ENCODE data around the gene TMEFF1. TPM values are rescaled to one million over a fixed set of nuclear protein-coding genes. Genes with fewer than 3 reads are reported as not detected.

Gene TMEFF1
- total RNA-seq, 4 donors from 2014 or later: 0.10 to 1.1 (median 0.81) TPM; not detected in 1

DNA sequence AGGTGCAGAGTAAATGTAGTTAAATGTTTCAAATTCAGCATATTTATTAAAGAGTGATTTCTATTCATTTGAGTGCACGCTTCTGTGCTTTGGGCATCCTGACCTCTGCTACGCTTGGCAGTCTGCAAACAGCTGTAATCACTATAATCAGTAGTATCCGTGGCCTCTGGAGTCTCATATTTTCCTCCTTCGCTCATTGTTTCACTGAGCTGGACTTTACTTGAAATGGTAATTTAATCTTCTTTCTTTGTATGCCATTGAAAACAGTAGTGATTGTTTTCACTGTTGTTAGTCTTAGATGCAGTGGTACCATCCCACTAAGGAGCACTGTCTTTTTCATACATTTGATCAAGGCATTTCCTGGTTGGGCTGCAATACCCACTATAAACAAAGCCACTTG lies 61.5 kb downstream of the TMEFF1 start:
- Histone ChIP-seq H3K27ac (no peak overlapping the region), H3K36me3 (peaks cover 0 to 3% of the 10 kb centered on the region in 2 donors), H3K4me3 (no peak overlapping the region), H3K4me1 (no peaks in the 10 kb centered on the region), H3K27me3 (no peaks in the 10 kb centered on the region), H3K9me3 (no peaks in the 10 kb centered on the region)
- 76 to 86% methylated on average over 4 of the region's 4 CpGs for WGBS, 2 donors (ENCODE audit: low coverage in 1 of 2)
- no peak for ATAC-seq
- TF ChIP-seq POLR2AphosphoS5 (IDR thresholded peaks at IDR 0.05) (no peak), POLR2A (IDR thresholded peaks at IDR 0.05) (no peak), EP300 (IDR thresholded peaks at IDR 0.05) (no peak)
- TF ChIP-seq, protein P1, sequence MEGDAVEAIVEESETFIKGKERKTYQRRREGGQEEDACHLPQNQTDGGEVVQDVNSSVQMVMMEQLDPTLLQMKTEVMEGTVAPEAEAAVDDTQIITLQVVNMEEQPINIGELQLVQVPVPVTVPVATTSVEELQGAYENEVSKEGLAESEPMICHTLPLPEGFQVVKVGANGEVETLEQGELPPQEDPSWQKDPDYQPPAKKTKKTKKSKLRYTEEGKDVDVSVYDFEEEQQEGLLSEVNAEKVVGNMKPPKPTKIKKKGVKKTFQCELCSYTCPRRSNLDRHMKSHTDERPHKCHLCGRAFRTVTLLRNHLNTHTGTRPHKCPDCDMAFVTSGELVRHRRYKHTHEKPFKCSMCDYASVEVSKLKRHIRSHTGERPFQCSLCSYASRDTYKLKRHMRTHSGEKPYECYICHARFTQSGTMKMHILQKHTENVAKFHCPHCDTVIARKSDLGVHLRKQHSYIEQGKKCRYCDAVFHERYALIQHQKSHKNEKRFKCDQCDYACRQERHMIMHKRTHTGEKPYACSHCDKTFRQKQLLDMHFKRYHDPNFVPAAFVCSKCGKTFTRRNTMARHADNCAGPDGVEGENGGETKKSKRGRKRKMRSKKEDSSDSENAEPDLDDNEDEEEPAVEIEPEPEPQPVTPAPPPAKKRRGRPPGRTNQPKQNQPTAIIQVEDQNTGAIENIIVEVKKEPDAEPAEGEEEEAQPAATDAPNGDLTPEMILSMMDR (IDR thresholded peaks at IDR 0.05): no peak

DNA sequence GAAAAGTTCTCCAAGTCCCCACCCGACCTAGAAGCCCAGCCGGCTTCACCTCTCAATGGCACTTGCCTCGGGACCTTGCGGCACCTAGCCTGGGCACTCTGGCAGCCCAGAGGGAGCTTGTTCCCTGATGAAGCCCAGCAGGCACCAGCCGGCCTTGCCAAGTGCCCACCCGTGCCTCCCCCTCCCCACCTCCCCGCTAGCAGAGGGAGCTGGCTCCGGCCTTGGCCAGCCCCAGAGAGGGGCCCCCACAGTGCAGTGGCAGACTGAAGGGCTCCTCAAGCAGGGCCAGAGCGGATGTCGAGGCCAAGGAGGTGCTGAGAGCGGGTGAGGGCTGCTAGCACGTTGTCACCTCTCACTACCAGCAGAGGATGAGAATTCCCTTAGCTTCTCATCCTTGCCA lies 67.4 kb downstream of the TMEFF1 start:
- WGBS, 2 donors (ENCODE audit: low coverage in 1 of 2): 92 to 100% methylated on average over 2 to 5 of the region's 12 CpGs
- Histone ChIP-seq H3K36me3 (peaks cover 0 to 7% of the 10 kb centered on the region in 2 donors), H3K9me3 (no peaks in the 10 kb centered on the region), H3K4me1 (no peaks in the 10 kb centered on the region), H3K27me3 (no peaks in the 10 kb centered on the region), H3K27ac (no peak overlapping the region), H3K4me3 (no peak overlapping the region)
- no peak for ATAC-seq
- TF ChIP-seq POLR2A (IDR thresholded peaks at IDR 0.05): no peak
- TF ChIP-seq POLR2AphosphoS5 (IDR thresholded peaks at IDR 0.05): no peak
- TF ChIP-seq EP300 (IDR thresholded peaks at IDR 0.05): no peak
- TF ChIP-seq, protein P1 (IDR thresholded peaks at IDR 0.05): no peak

DNA sequence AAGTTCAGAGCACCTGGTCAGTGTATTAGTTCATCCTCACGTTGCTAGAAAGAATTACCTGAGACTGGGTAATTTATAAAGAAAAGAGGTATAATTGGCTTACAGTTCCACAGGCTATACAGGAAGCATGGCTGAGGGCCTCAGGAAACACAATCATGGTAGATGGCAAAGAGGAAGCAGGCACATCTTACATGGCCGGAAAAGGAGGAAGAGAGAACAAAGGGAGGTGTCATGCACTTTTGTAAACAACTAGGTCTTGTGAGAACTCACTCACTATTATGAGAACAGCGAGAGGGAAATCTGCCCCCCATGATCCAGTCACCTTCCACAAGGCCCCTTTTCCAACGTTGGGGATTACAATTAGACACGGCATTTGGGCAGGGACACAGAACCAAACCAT lies 76.1 kb downstream of the TMEFF1 start:
- 73 to 74% methylated on average over 5 of the region's 5 CpGs for WGBS, 2 donors (ENCODE audit: low coverage in 1 of 2)

DNA sequence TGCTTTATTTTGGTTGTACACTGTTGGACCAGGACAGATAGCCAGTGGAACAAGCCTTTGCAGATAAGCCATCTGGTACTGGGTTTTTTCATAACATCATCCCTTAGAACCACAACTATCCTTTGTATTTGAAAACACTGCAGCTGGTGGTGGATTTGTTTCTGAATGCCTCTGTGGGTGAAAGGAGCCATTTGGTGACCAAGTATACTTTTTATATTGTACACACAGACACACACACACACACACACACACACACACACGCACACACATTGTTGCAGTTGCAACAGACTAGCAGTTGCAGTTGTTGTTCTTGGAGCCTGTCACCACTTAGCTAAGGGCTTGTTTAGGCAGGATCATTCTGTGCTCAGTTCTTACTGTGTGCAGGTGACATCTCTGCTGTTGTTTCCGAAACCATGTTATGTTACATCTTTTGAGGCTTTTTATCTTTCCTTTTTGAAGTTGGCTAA lies 82.0 kb downstream of the TMEFF1 start:
- Histone ChIP-seq H3K4me3 (no peak overlapping the region), H3K36me3 (peaks cover 0 to 13% of the 10 kb centered on the region in 2 donors), H3K9me3 (no peaks in the 10 kb centered on the region), H3K27me3 (no peaks in the 10 kb centered on the region), H3K4me1 (no peaks in the 10 kb centered on the region), H3K27ac (no peak overlapping the region)
- no peak for ATAC-seq
- 90 to 96% methylated on average over 2 of the region's 2 CpGs for WGBS, 2 donors (ENCODE audit: low coverage in 1 of 2)
- no peak for TF ChIP-seq POLR2A (IDR thresholded peaks at IDR 0.05)
- TF ChIP-seq, protein P1 (IDR thresholded peaks at IDR 0.05): no peak
- TF ChIP-seq POLR2AphosphoS5 (IDR thresholded peaks at IDR 0.05): no peak
- TF ChIP-seq EP300 (IDR thresholded peaks at IDR 0.05): no peak

More for the DNA sequence above, 76.1 kb downstream of the TMEFF1 start:
- Histone ChIP-seq H3K4me1 (no peaks in the 10 kb centered on the region), H3K9me3 (no peaks in the 10 kb centered on the region), H3K4me3 (no peak overlapping the region), H3K27ac (no peak overlapping the region), H3K27me3 (no peaks in the 10 kb centered on the region), H3K36me3 (peaks cover 0 to 14% of the 10 kb centered on the region in 2 donors)
- no peak for ATAC-seq
- TF ChIP-seq EP300 (IDR thresholded peaks at IDR 0.05) (no peak), POLR2A (IDR thresholded peaks at IDR 0.05) (no peak), POLR2AphosphoS5 (IDR thresholded peaks at IDR 0.05) (no peak)
- TF ChIP-seq, protein P1 (IDR thresholded peaks at IDR 0.05): no peak

DNA sequence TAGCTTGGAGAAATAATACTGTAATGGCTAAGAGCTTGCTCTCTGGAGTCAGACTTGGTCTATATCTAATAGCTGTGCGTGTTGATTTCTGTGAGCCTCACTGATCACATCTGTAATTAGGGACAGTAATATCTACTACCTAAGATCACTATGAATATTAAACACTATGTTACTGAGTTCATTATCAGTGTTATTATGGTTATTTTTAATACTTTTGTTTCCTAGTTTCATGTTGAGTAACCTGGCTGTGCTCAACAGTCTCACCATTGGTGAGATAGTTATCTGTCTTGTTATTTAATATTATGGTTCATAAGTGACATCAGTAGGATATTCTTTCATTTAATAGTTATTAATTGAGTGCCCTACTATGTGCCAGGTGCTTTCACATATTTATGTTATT lies 82.5 kb downstream of the TMEFF1 start:
- WGBS, 2 donors (ENCODE audit: low coverage in 1 of 2): 92% methylated on average over 1 of the region's 1 CpG; no CpG with 5 or more reads in 1 of the 2 donors
- H3K27ac ChIP-seq: no peak overlapping the region
- peaks cover 0 to 8% of the 10 kb centered on the region in 2 donors for H3K36me3 ChIP-seq
- no peak for ATAC-seq
- no peaks in the 10 kb centered on the region for H3K4me1 ChIP-seq
- H3K27me3 ChIP-seq: no peaks in the 10 kb centered on the region
- TF ChIP-seq POLR2A (IDR thresholded peaks at IDR 0.05) (no peak), POLR2AphosphoS5 (IDR thresholded peaks at IDR 0.05) (no peak), EP300 (IDR thresholded peaks at IDR 0.05) (no peak)
- TF ChIP-seq, protein P1 (IDR thresholded peaks at IDR 0.05): no peak
- no peak overlapping the region for H3K4me3 ChIP-seq
- H3K9me3 ChIP-seq: no peaks in the 10 kb centered on the region

Measured in gastroesophageal sphincter (tissue), 4 donors.